Measurements from ENCODE around the gene PCDHA2. TPM values are rescaled to one million over a fixed set of nuclear protein-coding genes. Genes with fewer than 3 reads are reported as not detected.

Gene PCDHA2
- total and polyA plus RNA-seq, 2 of the 4 experiments (the other 2 are of a cell fraction) = not detected

DNA sequence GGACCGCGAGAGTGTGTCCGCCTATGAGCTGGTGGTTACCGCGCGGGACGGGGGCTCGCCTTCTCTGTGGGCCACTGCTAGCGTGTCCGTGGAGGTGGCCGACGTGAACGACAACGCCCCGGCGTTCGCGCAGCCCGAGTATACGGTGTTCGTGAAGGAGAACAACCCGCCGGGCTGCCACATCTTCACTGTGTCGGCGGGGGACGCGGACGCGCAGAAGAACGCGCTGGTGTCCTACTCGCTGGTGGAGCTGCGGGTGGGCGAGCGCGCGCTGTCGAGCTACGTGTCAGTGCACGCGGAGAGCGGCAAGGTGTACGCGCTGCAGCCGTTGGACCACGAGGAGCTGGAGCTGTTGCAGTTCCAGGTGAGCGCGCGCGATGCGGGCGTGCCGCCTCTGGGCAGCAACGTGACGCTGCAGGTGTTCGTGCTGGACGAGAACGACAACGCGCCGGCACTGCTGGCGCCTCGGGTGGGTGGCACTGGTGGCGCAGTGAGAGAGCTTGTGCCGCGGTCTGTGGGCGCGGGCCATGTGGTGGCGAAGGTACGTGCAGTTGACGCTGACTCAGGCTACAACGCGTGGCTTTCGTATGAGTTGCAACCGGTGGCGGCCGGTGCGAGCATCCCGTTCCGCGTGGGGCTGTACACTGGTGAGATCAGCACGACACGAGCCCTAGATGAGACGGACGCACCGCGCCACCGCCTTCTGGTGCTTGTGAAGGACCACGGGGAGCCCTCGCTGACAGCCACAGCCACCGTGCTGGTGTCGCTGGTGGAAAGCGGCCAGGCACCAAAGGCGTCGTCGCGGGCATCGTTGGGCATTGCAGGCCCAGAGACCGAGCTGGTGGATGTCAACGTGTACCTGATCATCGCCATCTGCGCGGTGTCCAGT lies 41.2 kb downstream of the PCDHA2 start:
- H2AFZ ChIP-seq (replicated peaks; ENCODE audit: low read length, poor library complexity) = no peak overlapping the region
- ChIA-PET POLR2A (ENCODE audit: unreplicated experiment) (no interaction called here), CTCF (no interaction called here)
- H4K91ac ChIP-seq (ENCODE audit: insufficient read depth, low read depth, low read length) = no peak overlapping the region
- H3K18ac ChIP-seq (ENCODE audit: low read depth, low read length) = no peak overlapping the region
- no peaks in the 10 kb centered on the region for H4K20me1 ChIP-seq (ENCODE audit: insufficient read depth, low read length)
- H3K27me3 ChIP-seq (ENCODE audit: control insufficient read depth, insufficient read depth, low read length) = no peaks in the 10 kb centered on the region
- 44% methylated on average over 79 of the region's 103 CpGs; no CpG with 5 or more reads in 1 of the 2 experiments for WGBS, 2 experiments (ENCODE audit: extremely low coverage in 2 of 2, insufficient read length in 1 of 2)
- no peak overlapping the region for H2BK20ac ChIP-seq (ENCODE audit: low read depth, low read length)
- H3K9me1 ChIP-seq (ENCODE audit: insufficient read depth, low read length) = no peaks in the 10 kb centered on the region
- H2AK5ac ChIP-seq (ENCODE audit: low read depth, low read length) = no peak overlapping the region
- H2BK120ac ChIP-seq (ENCODE audit: low read depth, low read length) = no peak overlapping the region
- intact Hi-C loops (cut with micrococcal nuclease) = no loop called here
- no peak overlapping the region for H3K4me2 ChIP-seq (ENCODE audit: low read depth, low read length)
- H3K79me1 ChIP-seq (ENCODE audit: low read depth in 1 of 2, low read length in 2 of 2) = no peaks in the 10 kb centered on the region
- H3K4me3 ChIP-seq (ENCODE audit: insufficient read depth, low read depth, low read length) = no peak overlapping the region
- no TSS peak for BruUV-seq (replicated peaks)
- DNase-seq (no peak), ATAC-seq (ENCODE audit: low read depth) (no peak)
- H2AK9ac ChIP-seq (replicated peaks; ENCODE audit: low read depth, low read length, poor library complexity) = no peak overlapping the region
- H4K8ac ChIP-seq (ENCODE audit: low read depth in 2 of 2, low read length in 2 of 2) = no peak overlapping the region
- H4K5ac ChIP-seq (ENCODE audit: low read depth, low read length) = no peak overlapping the region
- no peak overlapping the region for H3K27ac ChIP-seq (ENCODE audit: insufficient read depth, low read length)
- in situ Hi-C loops (cut with MboI; ENCODE audit: low sequenced_read_pairs) = no loop called here
- H3K4me1 ChIP-seq (ENCODE audit: control insufficient read depth, insufficient read depth, low read length) = no peaks in the 10 kb centered on the region
- no peak overlapping the region for H3K9ac ChIP-seq (ENCODE audit: low read depth, low read length)
- no peak overlapping the region for H3K4ac ChIP-seq (ENCODE audit: low read depth, low read length)
- peaks cover 17% of the 10 kb centered on the region for H3K9me3 ChIP-seq (ENCODE audit: control insufficient read depth, insufficient read depth, low read length)
- H2BK5ac ChIP-seq (ENCODE audit: low read depth, low read length, poor library complexity, severe bottlenecking) = no peak overlapping the region
- no peak overlapping the region for H3K14ac ChIP-seq (replicated peaks; ENCODE audit: low read depth, low read length)
- no peak overlapping the region for H3K23ac ChIP-seq (ENCODE audit: low read depth, low read length)
- H3K56ac ChIP-seq (ENCODE audit: extremely low read depth, insufficient read depth, low read length) = no peak overlapping the region
- H3K36me3 ChIP-seq (ENCODE audit: control insufficient read depth, insufficient read depth, low read length) = no peaks in the 10 kb centered on the region
- dilution Hi-C loops (cut with HindIII; ENCODE audit: low sequenced_read_pairs, unreplicated experiment) = no loop called here
- no peak overlapping the region for H2BK15ac ChIP-seq (ENCODE audit: low read depth, low read length)
- TF ChIP-seq POLR2A (IDR thresholded peaks at IDR 0.05; ENCODE audit: low read depth, low read length) (no peak), MXI1 (IDR thresholded peaks at IDR 0.05; ENCODE audit: borderline replicate concordance, low read depth, low read length) (no peak), CEBPB (IDR thresholded peaks at IDR 0.05; ENCODE audit: low read depth, low read length) (no peak), CHD1 (IDR thresholded peaks at IDR 0.05; ENCODE audit: low read depth, low read length) (no peak), BHLHE40 (IDR thresholded peaks at IDR 0.05; ENCODE audit: low read depth, low read length) (no peak), MAFK (IDR thresholded peaks at IDR 0.05; ENCODE audit: low read depth, low read length) (no peak), SMC3 (IDR thresholded peaks at IDR 0.05; ENCODE audit: low read depth, low read length) (no peak), RAD21 (IDR thresholded peaks at IDR 0.05; ENCODE audit: low read length) (no peak), RFX5 (IDR thresholded peaks at IDR 0.05; ENCODE audit: low read depth, low read length) (no peak), MAZ (IDR thresholded peaks at IDR 0.05; ENCODE audit: borderline replicate concordance, low read depth, low read length) (no peak), RCOR1 (IDR thresholded peaks at IDR 0.05; ENCODE audit: insufficient replicate concordance, low read length) (no peak), FOS (IDR thresholded peaks at IDR 0.05; ENCODE audit: low read depth, low read length) (no peak)
- TF ChIP-seq, protein P1, sequence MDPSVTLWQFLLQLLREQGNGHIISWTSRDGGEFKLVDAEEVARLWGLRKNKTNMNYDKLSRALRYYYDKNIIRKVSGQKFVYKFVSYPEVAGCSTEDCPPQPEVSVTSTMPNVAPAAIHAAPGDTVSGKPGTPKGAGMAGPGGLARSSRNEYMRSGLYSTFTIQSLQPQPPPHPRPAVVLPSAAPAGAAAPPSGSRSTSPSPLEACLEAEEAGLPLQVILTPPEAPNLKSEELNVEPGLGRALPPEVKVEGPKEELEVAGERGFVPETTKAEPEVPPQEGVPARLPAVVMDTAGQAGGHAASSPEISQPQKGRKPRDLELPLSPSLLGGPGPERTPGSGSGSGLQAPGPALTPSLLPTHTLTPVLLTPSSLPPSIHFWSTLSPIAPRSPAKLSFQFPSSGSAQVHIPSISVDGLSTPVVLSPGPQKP (IDR thresholded peaks at IDR 0.05; ENCODE audit: borderline replicate concordance, low read depth, low read length) = no peak
- TF ChIP-seq, protein P2, sequence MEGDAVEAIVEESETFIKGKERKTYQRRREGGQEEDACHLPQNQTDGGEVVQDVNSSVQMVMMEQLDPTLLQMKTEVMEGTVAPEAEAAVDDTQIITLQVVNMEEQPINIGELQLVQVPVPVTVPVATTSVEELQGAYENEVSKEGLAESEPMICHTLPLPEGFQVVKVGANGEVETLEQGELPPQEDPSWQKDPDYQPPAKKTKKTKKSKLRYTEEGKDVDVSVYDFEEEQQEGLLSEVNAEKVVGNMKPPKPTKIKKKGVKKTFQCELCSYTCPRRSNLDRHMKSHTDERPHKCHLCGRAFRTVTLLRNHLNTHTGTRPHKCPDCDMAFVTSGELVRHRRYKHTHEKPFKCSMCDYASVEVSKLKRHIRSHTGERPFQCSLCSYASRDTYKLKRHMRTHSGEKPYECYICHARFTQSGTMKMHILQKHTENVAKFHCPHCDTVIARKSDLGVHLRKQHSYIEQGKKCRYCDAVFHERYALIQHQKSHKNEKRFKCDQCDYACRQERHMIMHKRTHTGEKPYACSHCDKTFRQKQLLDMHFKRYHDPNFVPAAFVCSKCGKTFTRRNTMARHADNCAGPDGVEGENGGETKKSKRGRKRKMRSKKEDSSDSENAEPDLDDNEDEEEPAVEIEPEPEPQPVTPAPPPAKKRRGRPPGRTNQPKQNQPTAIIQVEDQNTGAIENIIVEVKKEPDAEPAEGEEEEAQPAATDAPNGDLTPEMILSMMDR (conservative IDR thresholded peaks at IDR 0.05; ENCODE audit: low read depth, low read length) = no peak
- TF ChIP-seq, protein P3, sequence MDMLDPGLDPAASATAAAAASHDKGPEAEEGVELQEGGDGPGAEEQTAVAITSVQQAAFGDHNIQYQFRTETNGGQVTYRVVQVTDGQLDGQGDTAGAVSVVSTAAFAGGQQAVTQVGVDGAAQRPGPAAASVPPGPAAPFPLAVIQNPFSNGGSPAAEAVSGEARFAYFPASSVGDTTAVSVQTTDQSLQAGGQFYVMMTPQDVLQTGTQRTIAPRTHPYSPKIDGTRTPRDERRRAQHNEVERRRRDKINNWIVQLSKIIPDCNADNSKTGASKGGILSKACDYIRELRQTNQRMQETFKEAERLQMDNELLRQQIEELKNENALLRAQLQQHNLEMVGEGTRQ (IDR thresholded peaks at IDR 0.05; ENCODE audit: low read depth, low read length) = no peak

Measured in IMR-90 (cell line).